OCI-LY3 (cell line): ENCODE data around the gene CNMD.

Experiments used
- CTCF ChIP-seq: fragments of 200-600, 300-600 bp; sonication (generic); IDR thresholded peaks from 2 replicates; pipeline ENCODE4 v1.5.1; 2014; ENCODE audit warnings: antibody characterized with exemption, low read length, low read depth
- EZH2phosphoT487 ChIP-seq: fragments of 200-600 bp; shearing (Covaris generic); IDR thresholded peaks from 2 replicates; pipeline ENCODE4 v1.6.1; 2018; ENCODE audit warnings: antibody characterized with exemption, mixed run types, low read depth

DNA sequence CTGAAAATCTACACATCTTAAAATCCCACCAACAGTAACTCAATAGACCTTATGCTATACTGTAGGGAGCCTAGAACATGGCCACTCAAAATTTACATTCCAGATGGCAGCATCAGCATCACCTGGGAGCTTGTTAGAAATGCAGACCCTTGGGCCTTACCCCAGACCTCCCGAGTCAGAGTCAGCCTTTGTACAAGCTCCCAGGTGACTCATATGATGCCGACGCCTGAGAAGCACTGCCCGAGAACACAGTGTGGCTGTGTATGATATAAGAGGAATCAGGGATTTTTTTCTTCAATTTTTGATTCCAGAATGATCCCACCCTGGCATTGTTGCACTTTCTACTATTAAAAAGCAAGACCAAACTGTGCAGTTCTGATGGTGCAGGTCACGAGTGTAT lies 35.9 kb upstream of the CNMD start:
- TF ChIP-seq CTCF: no peak
- no peak for TF ChIP-seq EZH2phosphoT487
